PFSK-1 (cell line): Measurements from ENCODE around the gene CAD.
A peak's percentile ranks its signal among the peaks of the same experiment; 100 is the strongest.

Experiments
- FOXP2 ChIP-seq: optimal IDR thresholded peaks from 2 replicates; pipeline ENCODE3; 2011; ENCODE audit warnings: borderline replicate concordance, control low read depth, inconsistent platforms; ENCODE audit not compliant: insufficient read depth; ENCODE audit errors: extremely low read length, extremely low read depth
- POLR2AphosphoS5 ChIP-seq: IDR thresholded peaks from 2 replicates; pipeline ENCODE4 v1.6.1; 2012; ENCODE audit warnings: low read depth, mild to moderate bottlenecking, control low read depth, low read length, moderate library complexity
- REST ChIP-seq, 2 experiments: IDR thresholded peaks; 2 replicates each; pipeline versions ENCODE4 v1.6.1 to v1.8.0; 2011 to 2012; ENCODE audit warnings: low read depth in 2 of 2, low read length in 2 of 2, control low read depth in 1 of 2, inconsistent platforms in 1 of 2, mild to moderate bottlenecking in 1 of 2, moderate library complexity in 1 of 2; ENCODE audit not compliant: insufficient read depth in 1 of 2
- SIN3A ChIP-seq: IDR thresholded peaks from 2 replicates; pipeline ENCODE4 v1.6.1; 2012; ENCODE audit warnings: mild to moderate bottlenecking, low read length, moderate library complexity, borderline replicate concordance; ENCODE audit not compliant: insufficient read depth
- TAF1 ChIP-seq: IDR thresholded peaks from 2 replicates; pipeline ENCODE4 v1.6.1; 2012; ENCODE audit warnings: low read length, control low read depth, borderline replicate concordance; ENCODE audit not compliant: insufficient read depth

CAD gene

GRCh38 chr2:27182346-27182745 lies 34.8 kb upstream of the CAD start:
- TF ChIP-seq FOXP2 = no peak
- TF ChIP-seq SIN3A = no peak
- no peak for TF ChIP-seq POLR2AphosphoS5
- TF ChIP-seq REST (IDR thresholded peaks at IDR 0.05; ENCODE audit: insufficient read depth in 1 of 2, low read depth in 2 of 2, low read length in 2 of 2) = no peak
- TF ChIP-seq TAF1 = no peak

- no peak for TF ChIP-seq POLR2AphosphoS5
- no peak for TF ChIP-seq SIN3A
- TF ChIP-seq TAF1 = no peak
- no peak for TF ChIP-seq FOXP2
- no peak for TF ChIP-seq REST (IDR thresholded peaks at IDR 0.05; ENCODE audit: insufficient read depth in 1 of 2, low read depth in 2 of 2, low read length in 2 of 2)
These were observed 33.1 kb upstream of the CAD start for GRCh38 chr2:27184115-27184514.

GRCh38 chr2:27185331-27186026 lies 31.7 kb upstream of the CAD start:
- TF ChIP-seq TAF1 = no peak
- TF ChIP-seq FOXP2 = no peak
- 0 out of 2 replicates have a peak, but pooled peaks have one; percentile 36 for TF ChIP-seq POLR2AphosphoS5
- no peak for TF ChIP-seq REST (IDR thresholded peaks at IDR 0.05; ENCODE audit: insufficient read depth in 1 of 2, low read depth in 2 of 2, low read length in 2 of 2)

- TF ChIP-seq TAF1 (no peak), REST (IDR thresholded peaks at IDR 0.05; ENCODE audit: insufficient read depth in 1 of 2, low read depth in 2 of 2, low read length in 2 of 2) (no peak), FOXP2 (no peak), POLR2AphosphoS5 (no peak), SIN3A (no peak)
These were observed 30.4 kb upstream of the CAD start for GRCh38 chr2:27186613-27187345.
